ENCODE data around the gene PIWIL1.

PIWIL1 gene

DNA sequence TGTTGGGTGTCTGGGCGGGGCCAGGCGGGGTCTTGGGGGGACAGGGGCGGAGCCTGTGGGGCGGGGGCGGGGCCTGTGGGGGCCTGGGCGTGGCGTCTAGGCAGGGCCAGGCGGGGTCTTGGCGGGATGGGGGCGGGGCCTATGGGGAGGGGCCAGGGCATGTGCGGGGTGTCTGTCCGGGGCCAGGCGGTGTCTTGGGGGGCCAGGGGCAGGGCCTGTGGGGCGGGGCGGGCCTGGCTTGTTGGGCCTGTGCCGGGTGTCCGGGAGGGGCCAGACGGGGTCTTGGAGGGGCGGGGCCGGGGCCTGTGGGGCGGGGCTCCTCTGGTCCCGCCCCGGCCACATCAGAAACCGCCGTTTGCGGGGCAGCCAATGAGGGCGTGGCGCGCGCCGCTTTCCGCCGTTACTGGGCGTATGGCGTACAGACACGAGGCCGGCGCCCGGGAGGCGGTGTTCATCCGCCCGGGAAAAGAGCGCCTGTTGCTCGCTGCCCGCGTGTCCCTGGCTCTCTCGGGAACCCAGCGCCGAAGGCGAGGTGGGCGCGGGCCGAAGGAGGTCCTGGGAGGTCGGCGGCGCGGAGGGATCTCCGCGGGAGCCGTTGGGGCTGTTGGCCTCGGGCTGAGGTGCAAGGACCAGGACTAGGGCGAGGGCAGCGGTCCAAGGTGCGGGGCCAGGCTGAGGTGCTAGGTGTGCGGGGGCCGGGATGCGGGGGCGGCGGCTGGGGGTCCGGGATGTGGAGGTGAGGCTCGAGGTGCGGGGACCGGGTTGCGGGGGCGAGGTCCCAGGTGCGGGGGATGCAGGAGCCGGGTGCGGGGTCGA, at the start of gene PIWIL1:
Gene PIWIL1, plus strand, starts transcription at position 400 of the 816 bp plus-strand sequence. CDS start 4,705 bp downstream, outside the sequence.
- Histone ChIP-seq H3K9me3 (ENCODE audit: control insufficient read depth in 1 of 2, low read length in 2 of 2) (no peaks in the 10 kb centered on the region), H3K36me3 (ENCODE audit: control insufficient read depth in 1 of 2, insufficient read depth in 2 of 2, low read length in 2 of 2) (no peaks in the 10 kb centered on the region), H3K27me3 (ENCODE audit: control insufficient read depth in 1 of 2, insufficient read depth in 2 of 2, low read length in 2 of 2) (peaks cover 9% of the 10 kb centered on the region in 2 donors), H3K4me1 (ENCODE audit: control insufficient read depth in 1 of 2, insufficient read depth in 2 of 2, low read length in 2 of 2) (no peaks in the 10 kb centered on the region), H3K27ac (ENCODE audit: low read depth, low read length) (no peak within 1 kb of the TSS), H3K4me3 (ENCODE audit: low read depth in 1 of 2, low read length in 2 of 2) (no peak within 1 kb of the TSS), H3K9ac (ENCODE audit: low read depth in 1 of 2, low read length in 2 of 2) (no peak within 1 kb of the TSS)

DNA sequence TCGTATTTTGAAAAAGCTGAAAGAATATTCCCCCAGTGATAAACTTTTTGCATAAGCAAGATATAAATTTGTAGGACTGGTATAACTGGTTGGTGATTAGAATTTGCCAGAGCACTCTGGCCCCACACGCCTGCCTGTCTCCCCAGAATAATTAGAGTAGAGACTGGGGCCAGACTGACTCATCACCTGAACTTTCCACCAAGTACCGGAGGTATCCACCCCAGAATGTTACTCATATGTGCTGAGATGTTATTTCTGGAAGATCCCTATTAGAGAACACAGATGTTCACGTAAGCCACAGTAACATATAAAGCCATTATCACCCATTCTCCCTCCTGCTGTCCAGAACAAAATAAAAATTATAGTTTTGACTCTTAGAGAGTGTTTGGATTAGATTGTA, 49.5 kb upstream of the PIWIL1 start:
- Histone ChIP-seq H3K27ac (ENCODE audit: low read depth, low read length) (no peak overlapping the region), H3K4me3 (ENCODE audit: low read depth in 1 of 2, low read length in 2 of 2) (no peak overlapping the region), H3K4me1 (ENCODE audit: control insufficient read depth in 1 of 2, insufficient read depth in 2 of 2, low read length in 2 of 2) (no peaks in the 10 kb centered on the region), H3K36me3 (ENCODE audit: control insufficient read depth in 1 of 2, insufficient read depth in 2 of 2, low read length in 2 of 2) (no peaks in the 10 kb centered on the region), H3K9ac (ENCODE audit: low read depth in 1 of 2, low read length in 2 of 2) (no peak overlapping the region), H3K9me3 (ENCODE audit: control insufficient read depth in 1 of 2, low read length in 2 of 2) (peaks cover 8 to 22% of the 10 kb centered on the region in 2 donors), H3K27me3 (ENCODE audit: control insufficient read depth in 1 of 2, insufficient read depth in 2 of 2, low read length in 2 of 2) (no peaks in the 10 kb centered on the region)

DNA sequence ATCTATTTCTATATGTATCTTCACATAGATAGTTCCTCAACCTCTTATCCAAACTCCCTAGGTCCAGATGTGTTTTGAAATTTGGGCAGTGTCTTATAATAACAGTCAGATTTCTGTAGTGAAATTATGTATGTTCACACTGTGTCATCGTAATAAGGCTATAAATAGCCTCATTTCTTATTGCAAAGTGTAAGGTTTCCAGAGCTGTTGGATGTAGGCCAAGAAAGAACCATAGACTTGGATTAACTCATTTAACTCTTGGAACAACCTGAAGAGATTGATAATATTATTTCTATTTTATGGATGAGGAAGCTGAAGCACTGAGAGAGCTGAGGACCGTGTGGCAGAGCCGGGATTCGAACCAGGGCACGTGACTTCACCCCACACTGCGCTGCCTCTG, 49.0 kb upstream of the PIWIL1 start:
- Histone ChIP-seq H3K4me3 (ENCODE audit: low read depth in 1 of 2, low read length in 2 of 2) (no peak overlapping the region), H3K9ac (ENCODE audit: low read depth in 1 of 2, low read length in 2 of 2) (no peak overlapping the region), H3K27ac (ENCODE audit: low read depth, low read length) (no peak overlapping the region), H3K4me1 (ENCODE audit: control insufficient read depth in 1 of 2, insufficient read depth in 2 of 2, low read length in 2 of 2) (no peaks in the 10 kb centered on the region), H3K9me3 (ENCODE audit: control insufficient read depth in 1 of 2, low read length in 2 of 2) (peaks cover 6 to 22% of the 10 kb centered on the region in 2 donors), H3K27me3 (ENCODE audit: control insufficient read depth in 1 of 2, insufficient read depth in 2 of 2, low read length in 2 of 2) (no peaks in the 10 kb centered on the region), H3K36me3 (ENCODE audit: control insufficient read depth in 1 of 2, insufficient read depth in 2 of 2, low read length in 2 of 2) (no peaks in the 10 kb centered on the region)

DNA sequence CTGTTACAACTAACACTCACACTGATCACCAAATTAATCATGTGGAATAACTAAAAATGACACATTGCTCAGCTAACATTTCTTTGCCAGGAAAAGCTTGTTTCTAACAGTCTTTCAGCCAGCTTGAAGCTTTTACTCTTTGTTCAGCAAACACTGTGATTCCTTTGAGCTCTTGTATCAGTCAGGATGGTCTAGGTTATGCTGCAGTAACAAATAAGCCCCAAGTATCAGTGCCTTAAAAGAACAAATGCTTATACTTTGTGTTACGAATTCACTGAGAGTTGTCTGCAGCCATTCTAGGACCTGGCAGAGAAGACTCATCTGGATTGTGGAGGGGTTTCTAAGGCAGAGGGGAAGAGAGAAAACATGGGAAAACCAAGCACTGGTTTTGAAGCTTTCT, 47.6 kb upstream of the PIWIL1 start:
- H3K27me3 ChIP-seq (ENCODE audit: control insufficient read depth in 1 of 2, insufficient read depth in 2 of 2, low read length in 2 of 2), result no peaks in the 10 kb centered on the region
- no peak overlapping the region for H3K9ac ChIP-seq (ENCODE audit: low read depth in 1 of 2, low read length in 2 of 2)
- no peak overlapping the region for H3K27ac ChIP-seq (ENCODE audit: low read depth, low read length)
- H3K36me3 ChIP-seq (ENCODE audit: control insufficient read depth in 1 of 2, insufficient read depth in 2 of 2, low read length in 2 of 2), result no peaks in the 10 kb centered on the region
- H3K4me3 ChIP-seq (ENCODE audit: low read depth in 1 of 2, low read length in 2 of 2), result no peak overlapping the region
- peaks cover 9 to 12% of the 10 kb centered on the region in 2 donors for H3K9me3 ChIP-seq (ENCODE audit: control insufficient read depth in 1 of 2, low read length in 2 of 2)
- H3K4me1 ChIP-seq (ENCODE audit: control insufficient read depth in 1 of 2, insufficient read depth in 2 of 2, low read length in 2 of 2), result no peaks in the 10 kb centered on the region

DNA sequence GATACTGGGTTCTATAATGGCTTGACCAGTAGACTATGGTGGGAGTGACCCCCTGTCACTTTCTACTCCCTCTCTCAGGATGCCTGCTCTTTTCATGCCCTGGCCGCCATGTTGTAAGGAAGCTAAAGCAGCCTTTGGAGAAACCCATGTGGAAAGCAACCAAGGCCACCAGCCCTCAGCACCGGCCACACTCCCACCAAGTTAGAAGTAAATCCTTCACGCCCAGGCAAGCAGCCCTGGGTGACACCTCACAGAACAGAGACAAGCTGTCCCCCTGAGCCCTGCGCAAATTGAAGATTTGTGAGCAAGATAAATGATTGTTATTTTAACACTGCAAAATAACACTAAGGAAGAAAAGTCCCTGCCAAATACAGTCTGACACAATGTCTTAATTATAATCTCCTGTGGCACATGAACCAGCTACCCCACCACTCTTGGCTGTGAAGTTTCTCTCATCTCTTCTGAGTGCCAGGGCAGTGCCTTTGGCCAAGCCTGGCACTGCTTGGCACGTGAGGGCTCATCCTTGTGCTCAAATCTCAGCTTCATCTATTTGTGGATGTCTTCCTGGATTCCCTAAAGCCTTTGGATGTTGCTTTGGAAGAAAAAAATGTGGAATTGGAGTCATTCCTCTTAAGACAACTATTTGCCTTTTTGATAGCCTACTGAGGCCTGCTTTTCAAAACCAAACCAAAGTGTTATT, 39.2 kb upstream of the PIWIL1 start:
- Histone ChIP-seq H3K36me3 (ENCODE audit: control insufficient read depth in 1 of 2, insufficient read depth in 2 of 2, low read length in 2 of 2) (no peaks in the 10 kb centered on the region), H3K4me3 (ENCODE audit: low read depth in 1 of 2, low read length in 2 of 2) (no peak overlapping the region), H3K9me3 (ENCODE audit: control insufficient read depth in 1 of 2, low read length in 2 of 2) (peaks cover 5 to 6% of the 10 kb centered on the region in 2 donors), H3K4me1 (ENCODE audit: control insufficient read depth in 1 of 2, insufficient read depth in 2 of 2, low read length in 2 of 2) (no peaks in the 10 kb centered on the region), H3K9ac (ENCODE audit: low read depth in 1 of 2, low read length in 2 of 2) (no peak overlapping the region), H3K27me3 (ENCODE audit: control insufficient read depth in 1 of 2, insufficient read depth in 2 of 2, low read length in 2 of 2) (no peaks in the 10 kb centered on the region), H3K27ac (ENCODE audit: low read depth, low read length) (no peak overlapping the region)

DNA sequence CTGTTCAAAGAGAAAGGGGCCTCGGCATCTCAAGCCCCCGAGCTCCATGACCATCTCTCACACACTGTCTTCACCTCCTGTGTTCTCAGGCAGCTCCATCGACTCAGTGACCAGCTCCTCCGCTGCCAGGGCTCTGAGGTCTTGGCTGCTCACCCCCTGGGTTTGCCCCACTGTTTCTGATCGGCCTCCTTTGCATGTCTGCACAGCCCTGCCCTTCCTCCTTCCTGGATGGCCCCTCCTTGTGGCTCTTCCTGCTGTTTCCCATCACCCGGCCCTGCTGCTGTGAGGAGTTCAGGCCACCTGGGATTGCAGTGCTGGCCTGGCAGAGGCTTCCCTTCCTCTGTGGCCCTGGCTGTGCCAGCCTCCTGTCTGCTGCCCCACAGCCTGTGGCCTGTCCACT, 38.1 kb upstream of the PIWIL1 start:
- Histone ChIP-seq H3K9me3 (ENCODE audit: control insufficient read depth in 1 of 2, low read length in 2 of 2) (peaks cover 4 to 6% of the 10 kb centered on the region in 2 donors), H3K27me3 (ENCODE audit: control insufficient read depth in 1 of 2, insufficient read depth in 2 of 2, low read length in 2 of 2) (no peaks in the 10 kb centered on the region), H3K36me3 (ENCODE audit: control insufficient read depth in 1 of 2, insufficient read depth in 2 of 2, low read length in 2 of 2) (no peaks in the 10 kb centered on the region), H3K9ac (ENCODE audit: low read depth in 1 of 2, low read length in 2 of 2) (no peak overlapping the region), H3K27ac (ENCODE audit: low read depth, low read length) (no peak overlapping the region), H3K4me3 (ENCODE audit: low read depth in 1 of 2, low read length in 2 of 2) (no peak overlapping the region), H3K4me1 (ENCODE audit: control insufficient read depth in 1 of 2, insufficient read depth in 2 of 2, low read length in 2 of 2) (no peaks in the 10 kb centered on the region)

DNA sequence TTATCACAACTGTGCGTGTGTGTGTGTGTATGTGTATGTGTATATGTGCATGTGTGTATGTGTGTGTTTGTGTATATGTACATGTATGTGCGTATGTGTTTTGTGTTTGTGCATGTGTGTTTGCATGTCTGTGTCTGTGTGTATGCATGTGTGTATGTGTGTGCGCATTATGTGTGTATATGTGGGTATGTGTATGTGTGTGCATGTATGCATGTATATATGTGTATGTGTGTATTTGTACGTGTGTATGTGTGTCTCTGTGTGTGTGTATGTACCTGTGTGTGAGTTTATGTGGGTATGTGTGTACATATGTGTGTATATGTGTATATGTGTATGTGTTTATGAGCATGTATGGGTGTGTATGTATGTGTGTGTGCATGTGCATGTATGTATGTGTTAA, 37.6 kb upstream of the PIWIL1 start:
- no peaks in the 10 kb centered on the region for H3K4me1 ChIP-seq (ENCODE audit: control insufficient read depth in 1 of 2, insufficient read depth in 2 of 2, low read length in 2 of 2)
- no peaks in the 10 kb centered on the region for H3K27me3 ChIP-seq (ENCODE audit: control insufficient read depth in 1 of 2, insufficient read depth in 2 of 2, low read length in 2 of 2)
- H3K4me3 ChIP-seq (ENCODE audit: low read depth in 1 of 2, low read length in 2 of 2), result no peak overlapping the region
- no peak overlapping the region for H3K27ac ChIP-seq (ENCODE audit: low read depth, low read length)
- H3K9me3 ChIP-seq (ENCODE audit: control insufficient read depth in 1 of 2, low read length in 2 of 2), result peaks cover 2 to 6% of the 10 kb centered on the region in 2 donors
- no peaks in the 10 kb centered on the region for H3K36me3 ChIP-seq (ENCODE audit: control insufficient read depth in 1 of 2, insufficient read depth in 2 of 2, low read length in 2 of 2)
- H3K9ac ChIP-seq (ENCODE audit: low read depth in 1 of 2, low read length in 2 of 2), result no peak overlapping the region

DNA sequence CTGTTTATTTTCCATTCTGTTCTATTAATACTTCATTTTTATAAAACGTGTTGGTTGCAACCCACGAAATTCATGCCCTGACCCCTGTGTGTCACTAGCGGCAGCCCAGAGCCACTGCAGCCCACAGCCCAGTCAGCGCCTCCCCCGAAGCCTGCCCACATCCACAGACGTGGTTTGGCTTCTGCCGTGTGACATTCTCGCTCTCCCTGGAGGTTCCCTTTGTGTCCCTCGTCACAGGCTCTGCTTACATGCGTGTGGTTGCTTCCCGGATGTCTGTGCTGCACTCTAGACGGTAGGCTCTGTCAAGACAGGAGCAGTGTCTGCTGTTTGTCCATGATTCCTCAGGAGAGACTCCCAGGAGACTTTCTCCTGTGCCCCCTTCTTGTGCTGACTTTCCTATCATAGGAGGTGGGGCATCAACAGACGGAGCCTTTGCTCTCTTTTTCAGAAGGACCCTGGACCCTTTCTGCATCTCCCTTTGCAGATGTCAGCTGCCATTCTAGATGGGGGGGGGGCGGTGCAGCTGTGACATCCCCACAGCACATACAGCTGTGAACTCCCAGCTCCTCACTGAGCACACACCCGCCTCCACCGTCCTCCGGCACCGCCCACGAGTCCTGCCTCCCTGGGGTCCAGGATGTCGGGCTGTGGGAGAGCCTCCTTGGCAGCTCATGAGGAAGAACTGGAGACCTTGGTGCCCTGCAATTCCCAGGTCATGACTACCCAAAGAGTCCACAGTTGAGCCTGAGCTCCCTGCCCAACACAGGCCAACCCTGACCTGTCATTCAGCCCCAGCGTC, 36.8 kb upstream of the PIWIL1 start:
- no peak overlapping the region for H3K9ac ChIP-seq (ENCODE audit: low read depth in 1 of 2, low read length in 2 of 2)
- H3K27me3 ChIP-seq (ENCODE audit: control insufficient read depth in 1 of 2, insufficient read depth in 2 of 2, low read length in 2 of 2), result no peaks in the 10 kb centered on the region
- H3K27ac ChIP-seq (ENCODE audit: low read depth, low read length), result no peak overlapping the region
- no peaks in the 10 kb centered on the region for H3K4me1 ChIP-seq (ENCODE audit: control insufficient read depth in 1 of 2, insufficient read depth in 2 of 2, low read length in 2 of 2)
- H3K36me3 ChIP-seq (ENCODE audit: control insufficient read depth in 1 of 2, insufficient read depth in 2 of 2, low read length in 2 of 2), result no peaks in the 10 kb centered on the region
- H3K4me3 ChIP-seq (ENCODE audit: low read depth in 1 of 2, low read length in 2 of 2), result no peak overlapping the region
- H3K9me3 ChIP-seq (ENCODE audit: control insufficient read depth in 1 of 2, low read length in 2 of 2), result peaks cover 2 to 6% of the 10 kb centered on the region in 2 donors

DNA sequence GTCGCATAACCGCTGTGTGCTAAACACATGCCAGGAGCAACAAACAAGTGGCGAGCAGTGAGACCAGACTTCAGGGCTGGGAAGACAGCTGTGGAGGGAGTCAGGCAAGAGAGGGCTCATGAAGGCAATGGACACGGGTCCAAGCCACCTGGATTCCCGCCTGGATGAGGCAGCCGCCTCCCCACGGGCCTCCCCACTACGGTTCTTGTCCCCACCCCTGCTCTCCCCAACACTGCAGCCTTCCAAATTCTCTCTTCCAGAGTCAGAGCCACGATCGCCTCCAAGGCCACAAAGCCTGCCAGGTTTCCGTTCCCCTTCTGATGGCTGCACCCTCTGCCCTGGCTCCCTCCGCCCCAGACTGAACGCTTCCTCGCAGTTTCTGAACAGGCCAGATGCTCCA, 36.1 kb upstream of the PIWIL1 start:
- no peak overlapping the region for H3K4me3 ChIP-seq (ENCODE audit: low read depth in 1 of 2, low read length in 2 of 2)
- no peak overlapping the region for H3K9ac ChIP-seq (ENCODE audit: low read depth in 1 of 2, low read length in 2 of 2)
- H3K9me3 ChIP-seq (ENCODE audit: control insufficient read depth in 1 of 2, low read length in 2 of 2), result peaks cover 2 to 6% of the 10 kb centered on the region in 2 donors
- H3K27ac ChIP-seq (ENCODE audit: low read depth, low read length), result no peak overlapping the region
- H3K36me3 ChIP-seq (ENCODE audit: control insufficient read depth in 1 of 2, insufficient read depth in 2 of 2, low read length in 2 of 2), result no peaks in the 10 kb centered on the region
- no peaks in the 10 kb centered on the region for H3K4me1 ChIP-seq (ENCODE audit: control insufficient read depth in 1 of 2, insufficient read depth in 2 of 2, low read length in 2 of 2)
- H3K27me3 ChIP-seq (ENCODE audit: control insufficient read depth in 1 of 2, insufficient read depth in 2 of 2, low read length in 2 of 2), result no peaks in the 10 kb centered on the region

DNA sequence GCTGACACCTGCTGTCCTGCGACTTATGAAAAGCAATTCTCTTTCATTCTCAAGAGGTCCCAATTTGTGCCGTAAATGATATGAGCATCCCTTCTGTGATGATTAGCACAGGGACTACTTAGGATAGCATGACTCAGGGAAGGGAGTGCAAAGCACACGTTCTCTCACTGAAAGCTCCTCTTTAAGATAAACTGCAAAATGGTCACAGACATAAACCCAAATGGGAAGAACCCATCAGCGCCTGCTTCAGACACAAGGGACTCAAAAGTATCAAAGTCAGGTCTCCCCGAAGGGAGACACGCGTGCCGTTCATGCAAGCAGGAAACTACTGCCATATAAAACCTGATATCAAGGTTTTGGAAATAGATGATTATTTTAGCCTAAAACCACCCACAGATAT, 33.9 kb upstream of the PIWIL1 start:
- Histone ChIP-seq H3K4me3 (ENCODE audit: low read depth in 1 of 2, low read length in 2 of 2) (no peak overlapping the region), H3K27me3 (ENCODE audit: control insufficient read depth in 1 of 2, insufficient read depth in 2 of 2, low read length in 2 of 2) (no peaks in the 10 kb centered on the region), H3K36me3 (ENCODE audit: control insufficient read depth in 1 of 2, insufficient read depth in 2 of 2, low read length in 2 of 2) (no peaks in the 10 kb centered on the region), H3K27ac (ENCODE audit: low read depth, low read length) (no peak overlapping the region), H3K9ac (ENCODE audit: low read depth in 1 of 2, low read length in 2 of 2) (no peak overlapping the region), H3K9me3 (ENCODE audit: control insufficient read depth in 1 of 2, low read length in 2 of 2) (peaks cover 0 to 6% of the 10 kb centered on the region in 2 donors), H3K4me1 (ENCODE audit: control insufficient read depth in 1 of 2, insufficient read depth in 2 of 2, low read length in 2 of 2) (no peaks in the 10 kb centered on the region)

Measured in duodenal mucosa (tissue), 2 donors.